ENCODE results near the gene ATRIP. TPM values are rescaled to one million over a fixed set of nuclear protein-coding genes. Genes with fewer than 3 reads are reported as not detected.
"Not testable (repeated sequence)": the region's sequence is repeated elsewhere in the genome, so short reads cannot be mapped to it uniquely, and the experiment has no call there.

The ATRIP gene
- total RNA-seq, 2 experiments from 2014 or later: 18.8 to 20.3 TPM

DNA sequence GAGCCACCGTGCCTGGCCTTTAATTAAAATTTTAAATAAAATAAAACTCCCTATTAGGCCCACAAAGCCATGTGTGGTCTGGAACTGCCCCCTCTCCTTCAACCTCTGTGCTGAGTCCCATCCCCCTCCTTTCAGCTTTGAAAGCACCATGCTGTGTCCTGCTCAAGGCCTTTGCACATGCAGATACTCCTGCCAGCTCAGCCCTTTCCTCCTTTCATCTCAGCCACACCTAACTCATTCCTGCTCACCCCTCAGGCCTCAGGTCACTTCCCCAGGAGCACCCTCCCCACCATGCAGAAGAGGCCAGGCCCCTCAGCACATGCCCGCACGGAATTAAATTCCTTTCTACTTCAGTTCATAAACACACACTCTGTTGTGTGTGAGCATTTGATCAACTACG, 28.1 kb downstream of the ATRIP start:
- CTCF ChIA-PET: interaction anchor here (2.9 to 6.1 kb wide), 4 partner anchors 33 to 74 kb away, joined by 11 to 57 read pairs (median 28); no protein-coding TSS in a partner anchor
- Mint-ChIP-seq H3K27ac (peak overlapping the region; percentile 58), H3K4me3 (no peak overlapping the region), H3K27me3 (ENCODE audit: low read depth) (no peaks in the 10 kb centered on the region), H3K4me1 (ENCODE audit: low read depth) (peaks cover 72% of the 10 kb centered on the region), H3K9me3 (ENCODE audit: insufficient read depth) (no peaks in the 10 kb centered on the region), H3K36me3 (ENCODE audit: low read depth) (peaks cover 53% of the 10 kb centered on the region)
- DNase-seq (no peak), ATAC-seq (no peak)
- POLR2A ChIA-PET: no interaction called here

DNA sequence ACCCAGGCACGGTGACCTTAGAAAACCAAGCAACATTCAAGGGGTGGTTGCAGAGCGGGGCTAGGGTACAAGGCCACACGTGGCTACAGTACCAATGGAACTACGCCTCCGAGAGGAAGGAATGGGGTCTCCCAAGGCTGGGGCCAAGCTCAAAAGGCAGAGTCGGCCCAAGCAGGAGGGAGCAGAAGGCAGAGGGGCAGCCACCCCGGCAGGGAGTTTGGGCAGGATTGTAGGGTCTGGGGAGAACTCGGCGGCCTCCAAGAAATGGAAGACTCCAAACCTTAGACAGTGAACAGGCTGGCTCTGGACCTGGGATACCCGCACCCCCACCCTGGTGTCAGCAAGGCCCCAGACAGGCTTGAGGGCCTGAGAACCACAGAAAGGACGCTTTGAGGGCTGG, 28.7 kb downstream of the ATRIP start:
- H3K4me3 Mint-ChIP-seq: no peak overlapping the region
- ChIA-PET POLR2A (no interaction called here), CTCF (interaction anchor here (2.9 to 6.1 kb wide), 2 partner anchors 33 to 39 kb away, joined by 11 to 57 read pairs; no protein-coding TSS in a partner anchor)
- no peaks in the 10 kb centered on the region for H3K27me3 Mint-ChIP-seq (ENCODE audit: low read depth)
- peak overlapping the region; percentile 58 for H3K27ac Mint-ChIP-seq
- DNase-seq: no peak
- peaks cover 49% of the 10 kb centered on the region for H3K36me3 Mint-ChIP-seq (ENCODE audit: low read depth)
- no peak for ATAC-seq
- no peaks in the 10 kb centered on the region for H3K9me3 Mint-ChIP-seq (ENCODE audit: insufficient read depth)
- peaks cover 72% of the 10 kb centered on the region for H3K4me1 Mint-ChIP-seq (ENCODE audit: low read depth)

DNA sequence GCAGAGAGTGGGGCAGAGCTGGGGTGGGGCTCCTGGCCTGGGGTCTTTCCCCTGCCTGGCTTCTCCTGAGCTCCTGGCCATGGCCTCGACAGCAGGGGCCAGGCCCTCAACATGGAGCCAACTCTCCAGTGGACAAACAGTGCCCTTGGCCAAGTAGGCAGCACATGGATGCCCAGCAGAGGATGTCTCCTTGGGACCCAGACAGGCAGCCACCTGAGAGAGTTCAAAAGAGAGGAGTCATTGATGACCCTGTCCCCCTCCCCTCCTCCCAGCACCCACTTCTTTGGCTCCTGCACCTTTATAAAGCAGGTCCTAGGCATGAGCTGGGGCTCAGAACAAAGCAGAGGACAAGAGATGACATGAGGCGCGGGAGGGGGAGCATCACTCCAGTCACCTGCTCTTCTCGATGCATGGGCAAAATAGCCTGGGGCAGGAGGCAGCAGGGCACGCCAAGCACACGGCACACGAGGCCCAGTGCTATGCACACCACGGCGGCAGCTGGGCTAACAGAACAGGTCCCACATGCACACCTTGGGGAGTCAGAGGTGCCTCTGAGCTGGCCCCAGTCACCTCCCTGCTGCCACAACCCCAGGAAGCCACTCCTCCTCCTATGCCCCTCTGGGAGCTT, 30.0 kb downstream of the ATRIP start:
- no peak overlapping the region for H3K4me3 Mint-ChIP-seq
- peaks cover 64% of the 10 kb centered on the region for H3K4me1 Mint-ChIP-seq (ENCODE audit: low read depth)
- ChIA-PET CTCF (interaction anchor here (0.8 to 4.4 kb wide), 3 partner anchors 11 to 41 kb away, joined by 3 to 18 read pairs (median 11); no protein-coding TSS in a partner anchor), POLR2A (interaction anchor here (0.6 to 4.7 kb wide), 4 partner anchors 9 to 130 kb away, joined by 4 to 44 read pairs (median 5); partner anchors contain the start of genes ATRIP and CCDC51)
- no peaks in the 10 kb centered on the region for H3K9me3 Mint-ChIP-seq (ENCODE audit: insufficient read depth)
- no peak for DNase-seq
- H3K36me3 Mint-ChIP-seq (ENCODE audit: low read depth): peaks cover 42% of the 10 kb centered on the region
- peak overlapping the region; percentile 52 for H3K27ac Mint-ChIP-seq
- H3K27me3 Mint-ChIP-seq (ENCODE audit: low read depth): no peaks in the 10 kb centered on the region
- no peak for ATAC-seq

DNA sequence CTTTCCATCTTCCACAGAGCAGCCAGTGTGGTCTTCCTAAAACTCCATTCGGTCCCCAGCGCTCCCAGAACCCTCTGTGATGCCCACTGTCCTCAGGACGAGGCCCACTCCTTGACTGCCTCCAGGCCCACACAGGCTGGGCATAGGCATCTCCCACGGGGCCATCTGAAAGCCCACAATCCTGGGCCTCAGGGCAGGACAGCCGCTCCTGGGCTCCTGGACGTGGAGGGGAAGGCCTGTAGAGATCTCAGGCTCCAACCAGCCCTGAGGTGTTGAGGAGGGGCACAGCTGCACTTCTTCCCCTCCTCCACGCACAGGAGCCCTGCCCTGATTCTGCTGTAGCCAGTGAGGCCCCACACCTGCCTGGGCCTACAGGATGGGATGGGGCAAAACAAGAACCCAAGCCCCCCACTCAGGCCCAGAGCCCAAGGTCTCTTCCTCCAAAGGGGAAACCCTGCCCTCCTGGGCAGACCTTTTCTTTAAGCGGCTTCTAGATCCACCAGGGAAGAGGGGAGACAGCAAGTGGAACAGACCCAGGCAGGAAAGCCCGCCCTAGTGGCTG, 31.5 kb downstream of the ATRIP start:
- Mint-ChIP-seq H3K9me3 (ENCODE audit: insufficient read depth) (no peaks in the 10 kb centered on the region), H3K4me3 (peak overlapping the region; percentile 83), H3K4me1 (ENCODE audit: low read depth) (peaks cover 64% of the 10 kb centered on the region), H3K36me3 (ENCODE audit: low read depth) (peaks cover 37% of the 10 kb centered on the region), H3K27me3 (ENCODE audit: low read depth) (no peaks in the 10 kb centered on the region), H3K27ac (peak overlapping the region; percentile 100)
- ATAC-seq: no peak
- POLR2A ChIA-PET: interaction anchor here (4.7 kb wide), 1 partner anchor 11 kb away, joined by 44 read pairs; a partner anchor contains a TSS
- no peak for DNase-seq
- CTCF ChIA-PET: interaction anchor here (4.4 kb wide), 1 partner anchor 42 kb away, joined by 18 read pairs; no protein-coding TSS in a partner anchor

DNA sequence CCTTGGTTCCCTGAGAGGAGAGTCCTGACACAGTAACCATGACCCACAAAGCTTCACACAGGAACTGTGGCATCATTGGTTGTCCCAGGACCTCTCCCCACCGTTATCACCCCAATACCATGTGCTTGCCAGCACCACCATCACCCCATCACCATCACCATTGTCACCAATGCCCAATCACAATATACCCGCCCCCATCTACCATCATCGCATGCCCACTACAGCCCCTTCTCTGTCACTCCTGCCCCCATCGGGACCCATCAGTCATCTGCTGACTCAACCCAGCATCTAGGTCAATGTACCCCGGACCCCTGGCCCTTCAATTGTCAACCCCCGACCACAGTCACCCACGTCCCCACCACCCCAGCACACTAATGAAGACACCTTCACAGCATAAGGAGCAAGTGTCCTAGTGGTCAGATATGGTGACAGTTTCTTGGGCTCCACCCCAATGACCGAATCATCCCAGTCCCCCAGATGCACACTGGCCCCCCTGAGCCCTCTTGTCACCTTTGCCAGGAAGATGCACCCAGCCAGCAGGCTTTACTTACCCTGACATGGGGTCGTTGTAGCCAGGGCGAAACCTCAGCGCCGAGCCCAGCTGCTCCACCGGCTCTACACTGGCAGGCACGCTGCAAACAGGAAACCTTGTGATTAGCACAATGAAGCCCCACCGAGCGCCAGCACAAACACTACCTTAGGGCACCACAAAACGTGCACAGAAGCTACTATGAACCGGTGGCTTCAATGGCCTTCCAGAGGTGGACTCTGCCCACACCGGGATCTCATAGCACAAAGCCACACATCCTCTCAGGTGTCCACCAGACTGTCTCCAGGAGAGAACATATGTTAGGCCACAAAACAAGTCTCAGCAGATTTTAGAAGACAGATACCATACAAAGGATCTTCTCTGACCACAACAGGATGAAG, 32.4 kb downstream of the ATRIP start:
- peak overlapping the region; percentile 100 for H3K27ac Mint-ChIP-seq
- peak overlapping the region; percentile 83 for H3K4me3 Mint-ChIP-seq
- CTCF ChIA-PET: interaction anchor here (0.8 to 4.4 kb wide), 3 partner anchors 12 to 43 kb away, joined by 3 to 18 read pairs (median 4); no protein-coding TSS in a partner anchor
- no peaks in the 10 kb centered on the region for H3K9me3 Mint-ChIP-seq (ENCODE audit: insufficient read depth)
- H3K27me3 Mint-ChIP-seq (ENCODE audit: low read depth): no peaks in the 10 kb centered on the region
- POLR2A ChIA-PET: interaction anchor here (0.6 to 4.7 kb wide), 7 partner anchors 12 to 798 kb away, joined by 3 to 44 read pairs (median 3); partner anchors contain the start of genes CCDC51 and SHISA5
- H3K4me1 Mint-ChIP-seq (ENCODE audit: low read depth): peaks cover 56% of the 10 kb centered on the region
- ATAC-seq: peak; percentile 88
- peak; percentile 82 for DNase-seq
- peaks cover 32% of the 10 kb centered on the region for H3K36me3 Mint-ChIP-seq (ENCODE audit: low read depth)

DNA sequence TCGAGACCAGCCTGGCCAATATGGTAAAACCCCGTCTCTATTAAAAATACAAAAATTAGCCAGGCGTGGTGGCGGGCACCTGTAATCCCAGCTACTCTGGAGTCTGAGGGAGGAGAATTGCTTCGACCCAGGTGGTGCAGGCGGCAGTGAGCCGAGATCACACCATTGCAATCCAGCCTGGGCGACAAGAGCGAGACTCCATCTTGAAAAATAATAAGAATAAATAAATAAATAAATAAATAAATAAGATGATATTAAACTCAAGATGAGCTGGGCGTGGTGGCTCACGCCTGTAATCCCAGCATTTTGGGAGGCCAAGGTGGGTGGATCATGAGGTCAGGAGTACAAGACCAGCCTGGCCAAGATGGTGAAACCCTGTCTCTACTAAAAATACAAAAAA, 34.4 kb downstream of the ATRIP start:
- H3K9me3 Mint-ChIP-seq (ENCODE audit: insufficient read depth); H3K27me3 Mint-ChIP-seq (ENCODE audit: low read depth); DNase-seq; H3K4me3 Mint-ChIP-seq; H3K27ac Mint-ChIP-seq; ATAC-seq: not testable (repeated sequence)
- Mint-ChIP-seq H3K36me3 (ENCODE audit: low read depth) (peaks cover 21% of the 10 kb centered on the region), H3K4me1 (ENCODE audit: low read depth) (peaks cover 42% of the 10 kb centered on the region)
- ChIA-PET CTCF (interaction anchor here (4.4 kb wide), 1 partner anchor 45 kb away, joined by 18 read pairs; no protein-coding TSS in a partner anchor), POLR2A (interaction anchor here (1.9 kb wide), 1 partner anchor 8 kb away, joined by 9 read pairs; no protein-coding TSS in a partner anchor)

DNA sequence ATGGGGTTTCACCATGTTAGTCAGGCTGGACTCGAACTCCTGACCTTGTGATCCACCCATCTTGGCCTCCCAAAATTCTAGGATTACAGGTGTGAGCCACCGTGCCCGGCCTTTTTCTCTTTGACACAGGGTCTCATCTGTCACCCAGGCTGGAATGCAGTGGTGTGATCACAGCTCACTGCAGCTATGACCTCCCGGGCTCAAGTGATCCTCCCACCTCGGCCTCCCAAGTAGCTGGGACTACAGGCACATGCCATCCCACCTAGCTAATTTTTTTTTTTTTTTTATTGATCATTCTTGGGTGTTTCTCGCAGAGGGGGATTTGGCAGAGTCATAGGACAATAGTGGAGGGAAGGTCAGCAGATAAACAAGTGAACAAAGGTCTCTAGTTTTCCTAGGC, 36.3 kb downstream of the ATRIP start:
- CTCF ChIA-PET: interaction anchor here (1.2 kb wide), 1 partner anchor 47 kb away, joined by 5 read pairs; no protein-coding TSS in a partner anchor
- H3K27me3 Mint-ChIP-seq (ENCODE audit: low read depth); H3K4me3 Mint-ChIP-seq; DNase-seq; H3K27ac Mint-ChIP-seq; ATAC-seq; H3K9me3 Mint-ChIP-seq (ENCODE audit: insufficient read depth): not testable (repeated sequence)
- POLR2A ChIA-PET: interaction anchor here (1.9 kb wide), 1 partner anchor 10 kb away, joined by 9 read pairs; no protein-coding TSS in a partner anchor
- peaks cover 12% of the 10 kb centered on the region for H3K36me3 Mint-ChIP-seq (ENCODE audit: low read depth)
- peaks cover 25% of the 10 kb centered on the region for H3K4me1 Mint-ChIP-seq (ENCODE audit: low read depth)

DNA sequence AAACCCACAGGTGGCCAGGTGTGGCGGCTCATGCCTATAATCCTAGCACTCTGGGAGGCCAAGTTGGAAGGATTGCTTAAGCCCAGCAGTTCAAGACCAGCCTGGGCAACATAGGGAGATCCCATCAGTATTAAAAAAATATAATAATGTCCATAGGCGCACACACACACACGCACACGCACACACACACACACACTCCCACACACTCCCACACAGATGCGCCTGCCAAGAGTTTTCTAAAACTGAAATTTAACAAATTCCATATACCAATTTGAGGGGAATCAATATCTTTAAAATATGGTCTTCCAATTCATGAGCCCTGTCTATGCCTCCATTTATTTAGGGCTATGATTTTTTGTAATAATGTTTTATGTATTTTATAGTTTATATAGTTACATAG, 40.4 kb downstream of the ATRIP start:
- H3K4me3 Mint-ChIP-seq: no peak overlapping the region
- POLR2A ChIA-PET: no interaction called here
- no peaks in the 10 kb centered on the region for H3K9me3 Mint-ChIP-seq (ENCODE audit: insufficient read depth)
- no peak overlapping the region for H3K27ac Mint-ChIP-seq
- no peak for ATAC-seq
- peaks cover 6% of the 10 kb centered on the region for H3K36me3 Mint-ChIP-seq (ENCODE audit: low read depth)
- DNase-seq: no peak
- no peaks in the 10 kb centered on the region for H3K27me3 Mint-ChIP-seq (ENCODE audit: low read depth)
- no peaks in the 10 kb centered on the region for H3K4me1 Mint-ChIP-seq (ENCODE audit: low read depth)
- CTCF ChIA-PET: no interaction called here

DNA sequence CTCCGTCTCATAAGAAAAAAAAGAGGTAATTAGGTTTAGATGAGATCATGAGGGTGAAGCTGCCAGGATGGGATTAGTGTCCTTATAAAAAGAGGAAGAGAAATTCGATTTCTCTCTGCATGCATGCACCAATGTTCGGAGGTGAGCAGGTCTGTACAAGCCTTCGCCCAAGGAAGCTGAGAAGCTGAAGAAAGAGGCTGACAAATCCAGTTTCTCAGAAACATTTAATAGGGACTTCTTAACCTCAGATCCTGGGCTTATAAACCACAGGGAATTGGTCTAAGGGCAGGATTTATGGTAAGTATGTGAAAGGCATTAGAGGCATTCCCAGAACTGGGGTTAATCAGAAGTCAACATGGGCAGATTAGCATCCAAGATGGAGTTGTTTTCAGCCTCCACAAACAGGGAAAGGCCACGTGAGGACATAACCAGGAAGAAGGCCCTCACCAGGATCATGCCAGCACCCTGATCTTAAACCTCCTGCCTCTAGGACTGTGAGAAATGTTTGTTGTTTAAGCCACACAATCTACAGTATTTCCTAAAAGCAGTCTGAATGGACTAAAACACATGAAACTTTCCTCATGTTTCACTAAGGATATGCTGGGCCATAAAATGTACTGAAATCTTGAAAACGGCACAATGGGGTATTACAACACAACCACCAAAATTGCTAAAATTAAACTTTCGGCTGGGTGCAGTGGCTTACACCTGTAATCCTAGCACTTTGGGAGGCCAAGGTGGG, 46.1 kb downstream of the ATRIP start:
- Mint-ChIP-seq H3K27ac (no peak overlapping the region), H3K4me3 (no peak overlapping the region), H3K9me3 (ENCODE audit: insufficient read depth) (no peaks in the 10 kb centered on the region), H3K27me3 (ENCODE audit: low read depth) (no peaks in the 10 kb centered on the region), H3K36me3 (ENCODE audit: low read depth) (peaks cover 26% of the 10 kb centered on the region), H3K4me1 (ENCODE audit: low read depth) (peaks cover under 1% of the 10 kb centered on the region)
- no peak for ATAC-seq
- no peak for DNase-seq
- ChIA-PET POLR2A (interaction anchor here (0.7 kb wide), 1 partner anchor 45 kb away, joined by 3 read pairs; no protein-coding TSS in a partner anchor), CTCF (no interaction called here)

DNA sequence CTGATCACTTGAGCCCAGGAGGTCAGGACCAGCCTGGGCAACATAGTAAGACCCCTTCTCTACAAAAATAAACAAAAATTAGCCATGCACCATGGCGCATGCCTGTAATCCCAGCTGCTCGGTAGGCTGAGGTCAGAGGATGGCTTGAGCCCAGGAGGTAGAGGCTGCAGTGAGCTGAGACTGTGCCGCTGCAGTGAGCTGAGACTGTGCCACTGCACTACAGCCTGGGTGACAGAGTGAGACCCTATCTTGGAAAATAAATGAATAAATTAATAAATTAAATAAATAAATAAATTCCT, 46.6 kb downstream of the ATRIP start:
- DNase-seq (no peak), ATAC-seq (no peak)
- Mint-ChIP-seq H3K27me3 (ENCODE audit: low read depth) (no peaks in the 10 kb centered on the region), H3K4me1 (ENCODE audit: low read depth) (peaks cover 3% of the 10 kb centered on the region), H3K36me3 (ENCODE audit: low read depth) (peaks cover 28% of the 10 kb centered on the region), H3K27ac (no peak overlapping the region), H3K9me3 (ENCODE audit: insufficient read depth) (no peaks in the 10 kb centered on the region), H3K4me3 (no peak overlapping the region)
- CTCF ChIA-PET: no interaction called here
- POLR2A ChIA-PET: no interaction called here

DNA sequence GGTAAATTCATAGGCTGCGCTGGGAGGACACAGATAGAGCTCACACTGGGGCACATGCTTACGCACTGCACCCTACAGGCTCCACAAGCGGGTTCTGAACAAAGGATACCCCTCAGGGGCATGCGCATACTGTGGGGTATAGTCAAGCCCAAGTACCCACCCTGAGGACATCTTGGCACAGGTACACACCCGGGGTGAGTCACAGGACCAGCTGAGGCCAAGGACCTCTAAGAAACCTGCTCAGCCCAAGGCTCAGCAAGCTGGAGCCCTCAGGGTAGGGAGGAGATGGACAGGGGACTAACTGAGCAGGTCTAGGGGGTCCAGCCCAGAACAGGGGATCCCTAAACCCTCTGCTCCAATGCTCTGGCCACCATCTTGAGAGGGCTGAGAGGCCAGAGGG, 54.1 kb downstream of the ATRIP start:
- CTCF ChIA-PET: interaction anchor here (1.8 kb wide), 1 partner anchor 65 kb away, joined by 7 read pairs; no protein-coding TSS in a partner anchor
- POLR2A ChIA-PET: interaction anchor here (0.7 to 1.8 kb wide), 3 partner anchors 28 to 36 kb away, joined by 3 to 5 read pairs (median 4); no protein-coding TSS in a partner anchor
- Mint-ChIP-seq H3K36me3 (ENCODE audit: low read depth) (peaks cover 32% of the 10 kb centered on the region), H3K9me3 (ENCODE audit: insufficient read depth) (no peaks in the 10 kb centered on the region), H3K27me3 (ENCODE audit: low read depth) (no peaks in the 10 kb centered on the region), H3K27ac (peak overlapping the region; percentile 27), H3K4me1 (ENCODE audit: low read depth) (peaks cover 45% of the 10 kb centered on the region), H3K4me3 (no peak overlapping the region)
- ATAC-seq: no peak
- no peak for DNase-seq

Measured in activated CD8-positive, alpha-beta T cell treated with anti-CD3 and anti-CD28 coated beads, Interleukin-2, amount 10 ng/mL, durations not matched to agents 7 days and 5 days (primary cell).